Endothelial cell of umbilical vein (primary cell): ENCODE results near the gene NEK7.

Source experiments
- CTCF ChIP-seq, 2 donors: IDR thresholded peaks; 1 replicate in 1 of 2; 2 replicates in 1 of 2; pipeline ENCODE4 v1.5.1; 2011; ENCODE audit warnings: low read length in 2 of 2, mild to moderate bottlenecking in 2 of 2, moderate library complexity in 2 of 2, control low read depth in 1 of 2, inconsistent platforms in 1 of 2, low read depth in 1 of 2; ENCODE audit not compliant: insufficient read depth in 1 of 2; ENCODE audit errors: extremely low read depth in 1 of 2
- EZH2 ChIP-seq: IDR thresholded peaks from 2 replicates; pipeline ENCODE4 v1.6.1; 2012; ENCODE audit warnings: borderline replicate concordance, low read depth, mild to moderate bottlenecking, moderate library complexity, low read length, inconsistent platforms; ENCODE audit not compliant: severe bottlenecking
- FOS ChIP-seq: IDR thresholded peaks from 2 replicates; pipeline ENCODE4 v1.6.1; 2011; ENCODE audit warnings: mild to moderate bottlenecking, low read length, moderate library complexity, borderline replicate concordance; ENCODE audit not compliant: insufficient read depth
- GATA2 ChIP-seq: IDR thresholded peaks from 2 replicates; pipeline ENCODE4 v1.7.0; 2011; ENCODE audit warnings: low read depth, mild to moderate bottlenecking, moderate library complexity, mixed read lengths, low read length; ENCODE audit not compliant: insufficient read length, insufficient read depth
- JUN ChIP-seq: IDR thresholded peaks from 2 replicates; pipeline ENCODE4 v1.6.1; 2011; ENCODE audit warnings: borderline replicate concordance, low read depth; ENCODE audit not compliant: insufficient read length, insufficient read depth
- MAX ChIP-seq: IDR thresholded peaks from 2 replicates; pipeline ENCODE4 v1.6.1; 2011; ENCODE audit not compliant: insufficient read depth, insufficient read length
- MYC ChIP-seq: IDR thresholded peaks from one replicate; pipeline ENCODE4 v1.6.1; 2011; ENCODE audit warnings: mild to moderate bottlenecking, low read depth, low read length
- POLR2A ChIP-seq: IDR thresholded peaks from 2 replicates; pipeline ENCODE4 v1.6.1; 2012; ENCODE audit warnings: low read depth, mild to moderate bottlenecking, control low read depth, low read length
- POLR2AphosphoS5 ChIP-seq: IDR thresholded peaks from 2 replicates; pipeline ENCODE4 v1.6.1; 2012; ENCODE audit warnings: low read depth, mild to moderate bottlenecking, control low read depth, low read length, moderate library complexity; ENCODE audit not compliant: insufficient read depth

- no peak for TF ChIP-seq CTCF (IDR thresholded peaks at IDR 0.05; ENCODE audit: extremely low read depth in 1 of 2, insufficient read depth in 1 of 2, low read depth in 1 of 2, low read length in 2 of 2)
- TF ChIP-seq MAX = no peak
- TF ChIP-seq GATA2 = no peak
- TF ChIP-seq EZH2 = no peak
- no peak for TF ChIP-seq POLR2AphosphoS5
- no peak for TF ChIP-seq POLR2A
- no peak for TF ChIP-seq MYC
- TF ChIP-seq JUN = no peak
- no peak for TF ChIP-seq FOS
Observed at GRCh38 chr1:198297281-198297680, 140.5 kb downstream of the NEK7 start.
